H1 (cell line): Measurements from ENCODE around the gene RFNG.

Source experiments
- CHD1 ChIP-seq: IDR thresholded peaks from 2 replicates; pipeline ENCODE4 v1.6.1; 2012; ENCODE audit warnings: low read depth, low read length, improper control_type of control experiment
- JUND ChIP-seq: IDR thresholded peaks from 2 replicates; pipeline ENCODE4 v1.6.1; 2011; ENCODE audit warnings: mild to moderate bottlenecking, improper control_type of control experiment, low read length
- PHF8 ChIP-seq: fragments of 200-600 bp; sonication (generic); conservative IDR thresholded peaks from 2 replicates; pipeline ENCODE4 v1.7.1; 2012; ENCODE audit warnings: low read depth, mild to moderate bottlenecking, inconsistent platforms, low read length, moderate library complexity
- POLR2A ChIP-seq, 2 experiments: IDR thresholded peaks; 1 replicate in 1 of 2; 2 replicates in 1 of 2; pipeline ENCODE4 v1.6.1; 2011; ENCODE audit warnings: low read depth in 2 of 2, low read length in 2 of 2, mild to moderate bottlenecking in 2 of 2; ENCODE audit errors: control extremely low read depth in 1 of 2
- POLR2AphosphoS5 ChIP-seq: IDR thresholded peaks from 2 replicates; pipeline ENCODE4 v1.6.1; 2011; ENCODE audit warnings: low read depth, low read length
- TAF1 ChIP-seq: IDR thresholded peaks from 2 replicates; pipeline ENCODE4 v1.6.1; 2011; ENCODE audit warnings: mild to moderate bottlenecking, low read depth, low read length
- TF ChIP-seq, protein P1 (sequence below), 3 experiments: IDR thresholded peaks; 1 replicate in 2 of 3; 2 replicates in 1 of 3; pipeline versions ENCODE4 v1.5.1 to v1.6.1; 2011; ENCODE audit warnings: low read length in 3 of 3, mild to moderate bottlenecking in 3 of 3, inconsistent platforms in 2 of 3, low read depth in 1 of 3, moderate library complexity in 1 of 3; ENCODE audit not compliant: insufficient read depth in 1 of 3; ENCODE audit errors: control extremely low read depth in 1 of 3

DNA sequence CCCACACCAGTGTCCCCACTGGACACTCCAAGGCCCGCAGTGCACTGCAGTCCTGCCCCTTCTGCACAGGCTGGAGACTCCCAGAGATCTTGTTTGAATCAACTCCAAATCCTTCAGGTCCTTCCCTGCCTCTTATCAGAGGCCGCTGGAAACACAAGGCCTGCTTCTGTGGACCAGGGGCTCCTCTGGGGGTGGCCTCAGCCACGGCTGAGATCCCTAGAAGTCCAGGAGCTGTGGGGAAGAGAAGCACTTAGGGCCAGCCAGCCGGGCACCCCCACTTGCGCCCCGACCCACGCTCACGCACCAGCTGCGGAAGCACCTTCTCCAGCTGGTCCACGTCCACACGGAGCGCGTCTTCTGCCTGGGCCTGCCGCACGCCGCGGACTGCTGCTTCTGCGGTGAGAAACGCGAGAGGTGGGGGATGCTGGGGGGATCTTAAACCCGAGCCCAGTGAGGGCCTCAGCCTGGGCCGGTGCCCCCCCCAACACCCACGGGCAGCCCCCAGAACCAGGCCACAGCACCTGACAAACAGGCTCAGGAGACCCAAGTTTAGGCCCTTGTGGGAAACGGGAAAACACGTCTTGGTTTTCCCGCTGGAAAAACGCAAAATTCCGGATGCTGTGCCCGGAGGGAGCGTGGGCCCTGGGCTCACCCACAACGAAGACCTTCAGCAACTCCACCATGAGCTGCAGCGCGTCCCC lies 32.5 kb downstream of the RFNG start:
- TF ChIP-seq, protein P1, sequence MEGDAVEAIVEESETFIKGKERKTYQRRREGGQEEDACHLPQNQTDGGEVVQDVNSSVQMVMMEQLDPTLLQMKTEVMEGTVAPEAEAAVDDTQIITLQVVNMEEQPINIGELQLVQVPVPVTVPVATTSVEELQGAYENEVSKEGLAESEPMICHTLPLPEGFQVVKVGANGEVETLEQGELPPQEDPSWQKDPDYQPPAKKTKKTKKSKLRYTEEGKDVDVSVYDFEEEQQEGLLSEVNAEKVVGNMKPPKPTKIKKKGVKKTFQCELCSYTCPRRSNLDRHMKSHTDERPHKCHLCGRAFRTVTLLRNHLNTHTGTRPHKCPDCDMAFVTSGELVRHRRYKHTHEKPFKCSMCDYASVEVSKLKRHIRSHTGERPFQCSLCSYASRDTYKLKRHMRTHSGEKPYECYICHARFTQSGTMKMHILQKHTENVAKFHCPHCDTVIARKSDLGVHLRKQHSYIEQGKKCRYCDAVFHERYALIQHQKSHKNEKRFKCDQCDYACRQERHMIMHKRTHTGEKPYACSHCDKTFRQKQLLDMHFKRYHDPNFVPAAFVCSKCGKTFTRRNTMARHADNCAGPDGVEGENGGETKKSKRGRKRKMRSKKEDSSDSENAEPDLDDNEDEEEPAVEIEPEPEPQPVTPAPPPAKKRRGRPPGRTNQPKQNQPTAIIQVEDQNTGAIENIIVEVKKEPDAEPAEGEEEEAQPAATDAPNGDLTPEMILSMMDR (IDR thresholded peaks at IDR 0.05; ENCODE audit: control extremely low read depth in 1 of 3, insufficient read depth in 1 of 3, low read depth in 1 of 3, low read length in 3 of 3) = no peak
- TF ChIP-seq TAF1 (no peak), PHF8 (no peak), POLR2A (IDR thresholded peaks at IDR 0.05; ENCODE audit: control extremely low read depth in 1 of 2, low read depth in 2 of 2, low read length in 2 of 2) (no peak), CHD1 (no peak), POLR2AphosphoS5 (no peak), JUND (no peak)
